HTERT RPE-1 (cell line): ENCODE data around the gene CNN2.
"Not testable (repeated sequence)": the region's sequence is repeated elsewhere in the genome, so short reads cannot be mapped to it uniquely, and the experiment has no call there.

Experiments
- in situ Hi-C: fragments of 300-500 bp; cut with MboI; formaldehyde crosslinking; loops from 4 replicates; pipeline ENCODE4 v1.14.3; 2020; ENCODE audit warnings: low sequenced_read_pairs

CNN2 gene

GRCh38 chr19:1010586-1011510 is 15.6 kb upstream of the CNN2 start:
- in situ Hi-C loops, result no loop called here

- in situ Hi-C loops, result no loop called here
Measured at GRCh38 chr19:1011831-1012333, 14.5 kb upstream of the CNN2 start.

GRCh38 chr19:1012334-1012733 is 14.1 kb upstream of the CNN2 start:
- in situ Hi-C loops, result no loop called here

GRCh38 chr19:1013218-1013617 is 13.2 kb upstream of the CNN2 start:
- in situ Hi-C loops, result no loop called here

GRCh38 chr19:1014161-1015060 is 12.0 kb upstream of the CNN2 start:
- in situ Hi-C loops, result no loop called here

- in situ Hi-C loops, result no loop called here
Measured at GRCh38 chr19:1015061-1015781, 11.2 kb upstream of the CNN2 start.

GRCh38 chr19:1015782-1016646 is 10.4 kb upstream of the CNN2 start:
- in situ Hi-C loops, result no loop called here

- in situ Hi-C loops, result no loop called here
Measured at GRCh38 chr19:1016647-1017114, 9.7 kb upstream of the CNN2 start.

GRCh38 chr19:1017115-1017905 is 9.1 kb upstream of the CNN2 start:
- in situ Hi-C loops, result no loop called here

- in situ Hi-C loops, result no loop called here
Measured at GRCh38 chr19:1017906-1018305, 8.5 kb upstream of the CNN2 start.

- in situ Hi-C loops, result no loop called here
Measured at GRCh38 chr19:1018393-1018792, 8.0 kb upstream of the CNN2 start.

GRCh38 chr19:1018932-1019615 is 7.3 kb upstream of the CNN2 start:
- in situ Hi-C loops, result no loop called here

GRCh38 chr19:1019616-1019961 is 6.8 kb upstream of the CNN2 start:
- in situ Hi-C loops, result no loop called here

- in situ Hi-C loops, result no loop called here
Measured at GRCh38 chr19:1019980-1020867, 6.2 kb upstream of the CNN2 start.

- in situ Hi-C loops, result no loop called here
Measured at GRCh38 chr19:1020868-1021425, 5.5 kb upstream of the CNN2 start, which contains the start of gene TMEM259. Gene TMEM259 (minus strand): TSS chr19:1021123. CDS start chr19:1020996, 127 bp downstream.

GRCh38 chr19:1023883-1024188 is 2.6 kb upstream of the CNN2 start:
- in situ Hi-C loops, result not testable (repeated sequence)

GRCh38 chr19:1025080-1025479 is 1.3 kb upstream of the CNN2 start:
- in situ Hi-C loops, result not testable (repeated sequence)
